Inflammatory macrophage treated with lipopolysaccharide for 1 hour (primary cell): ENCODE data around the gene RPS24.

ENCODE experiments used
- DNase-seq, 2 donors: peaks; one replicate each; pipeline ENCODE4 v3.0.0-alpha.2; 2020 to 2022

RPS24 gene

DNA sequence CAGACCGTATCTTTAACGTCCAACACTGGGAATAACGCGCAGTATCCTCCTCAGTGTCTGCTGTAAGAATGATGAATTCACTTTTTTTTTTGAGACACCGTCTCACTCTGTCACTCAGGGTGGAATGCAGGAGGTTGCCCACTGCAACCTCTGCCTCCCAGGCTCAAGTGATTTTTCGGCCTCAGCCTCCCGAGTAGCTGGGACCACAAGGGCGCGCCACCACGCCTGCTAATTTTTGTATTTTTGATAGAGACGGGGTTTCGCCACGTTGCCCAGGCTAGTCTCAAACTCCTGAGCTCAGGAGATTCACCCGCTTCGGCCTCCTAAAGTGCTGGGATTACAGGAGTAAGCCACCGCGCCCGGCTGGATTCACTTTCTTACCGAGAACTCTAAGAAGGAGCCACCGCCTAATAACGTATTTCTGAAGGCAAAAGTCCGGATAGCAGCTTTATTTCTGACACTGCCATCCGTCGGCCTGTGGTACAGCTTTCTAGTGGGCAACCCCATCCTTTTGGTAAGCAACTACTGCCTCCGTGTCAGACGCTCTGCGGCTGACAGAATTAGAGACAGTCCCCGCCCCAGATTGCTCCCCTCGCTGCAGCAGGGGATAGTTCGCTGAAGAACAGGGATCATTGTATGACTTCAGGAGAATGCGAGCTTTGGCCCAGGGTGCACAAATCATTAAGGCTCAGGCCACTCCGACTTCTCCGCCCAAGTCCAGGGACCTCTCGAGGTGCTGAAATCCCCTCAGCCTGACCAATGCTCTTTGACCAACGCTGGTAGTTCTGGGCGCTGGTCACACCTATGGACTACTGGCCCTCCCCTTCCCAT lies 5.0 kb upstream of the RPS24 start:
- DNase-seq: no peak

DNA sequence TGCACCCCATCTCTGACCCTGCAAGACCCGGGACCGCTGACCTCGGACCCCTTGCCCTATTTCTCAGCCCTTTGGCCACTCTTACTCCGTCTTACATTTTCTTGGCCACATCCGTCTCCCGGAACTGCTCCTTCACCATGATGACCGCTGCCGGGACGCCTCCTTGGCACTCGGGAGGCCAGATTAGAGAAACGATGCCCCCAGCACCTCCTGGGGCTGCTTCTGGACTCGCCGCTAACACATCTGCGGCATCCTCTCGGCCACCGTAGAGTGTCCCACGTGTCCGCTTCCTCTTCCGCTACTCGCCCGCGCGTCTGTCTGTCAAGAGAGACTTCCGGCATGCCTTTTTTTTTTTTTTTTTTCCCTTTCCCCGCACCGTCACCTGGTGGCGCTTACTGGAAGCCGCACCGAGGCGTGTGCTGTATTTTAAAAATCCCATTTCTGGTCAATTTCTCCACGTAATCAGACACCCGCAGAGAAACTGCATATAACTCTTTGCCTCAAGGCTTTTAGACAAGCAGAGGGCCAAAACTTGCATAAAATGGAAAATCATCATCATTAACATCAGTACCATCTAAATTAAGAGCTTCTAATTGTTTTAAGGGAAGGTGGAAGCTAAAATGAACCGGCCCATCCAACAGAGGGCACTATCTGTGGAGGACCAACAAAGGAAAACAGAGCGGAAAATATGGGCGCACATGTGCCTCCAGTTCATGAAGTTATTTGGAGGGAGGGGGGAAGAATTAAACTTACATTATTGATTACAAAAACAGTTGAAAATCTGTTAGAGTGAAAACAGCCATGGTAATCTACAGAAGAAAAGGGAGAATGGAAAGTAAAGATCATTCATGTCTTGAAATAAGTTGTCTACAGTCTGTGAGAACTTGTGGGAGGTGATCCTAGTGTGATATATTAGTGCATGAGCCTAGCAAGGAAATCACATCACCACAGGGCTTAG lies 4.1 kb upstream of the RPS24 start, which contains the start of gene POLR3A:
Gene POLR3A, minus strand, starts transcription at position 247 of the 958 bp plus-strand sequence. Its CDS starts 108 bp downstream, at position 139.
- DNase-seq: peak; percentile 94 to 95

DNA sequence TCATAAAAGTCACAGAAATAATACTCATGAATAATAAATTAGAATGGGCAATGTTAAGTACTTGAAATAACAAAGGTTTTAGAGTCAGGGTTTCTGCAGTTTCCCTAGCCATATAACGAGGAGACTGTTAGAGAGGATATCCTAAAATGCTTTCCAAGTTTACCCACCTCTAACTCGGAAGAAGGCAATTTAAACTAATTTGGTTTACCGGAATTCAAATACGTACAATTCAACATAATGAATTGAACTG lies 351 bp upstream of the RPS24 start:
- no peak for DNase-seq

DNA sequence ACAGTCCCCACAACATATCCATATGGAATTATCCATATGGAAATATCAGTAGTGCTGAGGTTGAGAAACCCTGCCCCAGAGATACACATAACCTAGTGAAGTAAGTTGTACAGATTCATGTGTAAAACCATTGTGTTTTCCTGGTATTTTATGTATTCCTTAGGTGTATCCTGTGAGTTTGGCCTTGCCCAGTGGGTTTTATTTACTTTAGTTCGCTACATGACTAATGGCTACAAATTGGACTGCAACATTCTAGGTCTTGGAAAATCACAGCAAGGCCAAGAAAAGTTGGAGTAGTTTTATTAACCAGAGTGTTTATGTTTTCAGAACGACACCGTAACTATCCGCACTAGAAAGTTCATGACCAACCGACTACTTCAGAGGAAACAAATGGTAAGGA lies 1.4 kb downstream of the RPS24 start:
- DNase-seq: no peak

DNA sequence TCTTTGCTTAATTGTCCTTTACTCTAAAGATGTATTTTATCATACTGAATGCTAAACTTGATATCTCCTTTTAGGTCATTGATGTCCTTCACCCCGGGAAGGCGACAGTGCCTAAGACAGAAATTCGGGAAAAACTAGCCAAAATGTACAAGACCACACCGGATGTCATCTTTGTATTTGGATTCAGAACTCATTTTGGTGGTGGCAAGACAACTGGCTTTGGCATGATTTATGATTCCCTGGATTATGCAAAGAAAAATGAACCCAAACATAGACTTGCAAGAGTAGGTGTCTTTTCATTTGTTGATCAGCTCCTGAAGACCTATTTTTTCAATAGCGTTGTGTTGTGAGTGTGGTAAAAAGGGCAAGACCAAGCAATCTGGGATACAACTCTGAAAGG lies 1.8 kb downstream of the RPS24 start:
- DNase-seq: no peak

DNA sequence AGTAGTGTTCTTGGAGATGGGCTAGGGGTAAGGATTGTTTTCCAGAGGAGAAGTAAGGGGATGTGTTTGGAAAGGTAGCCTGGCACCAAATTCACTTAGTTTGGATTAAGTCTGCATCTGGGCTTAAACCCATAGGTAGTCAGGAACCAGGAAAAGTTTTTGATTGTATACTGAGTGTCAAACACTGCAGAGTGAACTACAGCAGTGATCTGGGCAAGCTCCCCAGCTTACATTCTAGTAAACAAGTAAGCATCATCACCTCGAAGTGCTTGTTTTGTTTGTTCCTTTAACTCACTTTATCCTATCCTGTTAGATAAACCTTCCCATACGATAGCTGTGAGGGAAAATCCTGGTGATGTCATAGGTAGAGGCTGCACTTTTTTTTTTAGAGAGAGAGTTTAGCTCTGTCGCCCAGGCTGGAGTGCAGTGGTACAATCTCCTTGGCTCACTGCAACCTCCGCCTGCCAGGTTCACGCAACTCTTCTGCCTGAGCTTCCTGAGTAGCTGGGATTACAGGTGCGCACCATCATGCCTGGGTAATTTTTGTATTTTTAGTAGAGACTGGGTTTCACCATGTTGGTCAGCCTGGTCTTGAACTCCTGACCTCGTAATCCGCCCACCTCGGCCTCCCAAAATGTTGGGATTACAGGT lies 2.4 kb downstream of the RPS24 start:
- DNase-seq: no peak

DNA sequence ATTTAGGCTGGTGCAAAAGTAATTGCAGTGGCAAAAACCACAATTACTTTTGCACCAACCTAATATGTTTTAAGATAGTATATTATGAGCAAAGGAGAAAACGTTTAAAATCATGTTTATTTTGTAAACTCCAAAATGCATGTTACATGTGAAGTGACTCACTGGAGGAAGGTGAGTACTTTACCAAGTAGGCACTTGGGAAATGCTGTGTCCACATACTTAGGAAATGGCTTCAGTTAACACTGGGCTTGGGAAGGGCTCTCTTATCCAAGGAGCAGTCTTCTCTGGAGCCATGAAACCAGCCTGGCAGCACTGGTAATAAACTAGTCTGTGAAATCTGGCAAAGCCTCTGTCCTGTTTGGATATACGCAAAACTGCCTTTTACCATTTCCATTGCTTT lies 4.4 kb downstream of the RPS24 start:
- DNase-seq: no peak

DNA sequence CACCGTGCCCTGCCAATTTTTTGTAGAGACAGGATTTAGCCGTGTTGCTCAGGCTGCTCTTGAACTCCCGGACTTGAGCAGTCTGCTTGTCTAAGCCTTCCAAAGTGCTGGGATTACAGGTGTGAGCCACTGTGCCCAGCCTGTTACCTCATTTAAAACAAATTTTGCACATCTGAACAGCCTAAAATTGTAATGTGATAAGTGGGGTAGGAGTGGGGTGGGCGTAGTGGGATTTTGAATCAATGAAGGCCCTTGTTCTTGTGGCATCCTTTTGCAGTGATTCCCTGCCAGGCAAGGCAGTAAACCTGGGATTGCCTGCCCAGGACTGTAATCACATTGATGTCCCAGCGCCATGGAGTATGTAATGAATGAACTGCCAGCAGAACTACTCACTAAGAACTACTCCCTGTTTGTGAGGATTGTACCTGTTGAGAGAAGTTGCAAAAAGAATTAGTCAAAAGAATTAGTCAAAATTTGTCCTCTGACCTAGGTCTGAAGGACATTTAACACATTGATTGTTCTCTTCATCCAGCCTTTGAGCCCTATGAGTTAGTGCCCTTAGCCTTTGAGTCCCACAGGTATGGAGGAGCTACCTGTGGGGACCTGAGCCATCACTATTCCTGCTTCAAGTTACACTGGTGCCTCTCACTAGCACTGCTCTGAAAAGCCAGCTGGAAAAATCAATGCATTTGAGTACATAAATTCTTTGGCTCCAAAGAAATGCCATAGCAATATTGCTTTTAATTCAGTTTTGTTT lies 5.3 kb downstream of the RPS24 start:
- DNase-seq: no peak

DNA sequence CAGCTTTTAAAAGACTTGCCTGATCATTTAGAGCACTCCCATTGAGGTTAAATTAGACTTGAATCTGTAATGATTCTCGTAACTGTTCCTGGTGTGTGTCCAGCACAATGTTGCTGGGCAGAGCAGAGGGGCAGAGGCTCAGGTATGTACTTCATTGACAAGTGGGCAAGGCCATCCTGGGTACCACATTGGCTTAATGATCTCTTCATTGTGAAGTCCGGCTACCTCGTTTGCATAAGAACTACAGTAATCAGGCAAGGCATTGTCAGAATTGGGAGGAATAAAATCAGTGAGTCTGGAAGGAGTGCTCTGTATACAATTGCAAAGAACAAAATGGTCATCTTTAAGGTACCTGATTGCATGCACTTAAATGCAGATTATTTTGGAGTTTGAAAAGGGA lies 6.1 kb downstream of the RPS24 start:
- no peak for DNase-seq

DNA sequence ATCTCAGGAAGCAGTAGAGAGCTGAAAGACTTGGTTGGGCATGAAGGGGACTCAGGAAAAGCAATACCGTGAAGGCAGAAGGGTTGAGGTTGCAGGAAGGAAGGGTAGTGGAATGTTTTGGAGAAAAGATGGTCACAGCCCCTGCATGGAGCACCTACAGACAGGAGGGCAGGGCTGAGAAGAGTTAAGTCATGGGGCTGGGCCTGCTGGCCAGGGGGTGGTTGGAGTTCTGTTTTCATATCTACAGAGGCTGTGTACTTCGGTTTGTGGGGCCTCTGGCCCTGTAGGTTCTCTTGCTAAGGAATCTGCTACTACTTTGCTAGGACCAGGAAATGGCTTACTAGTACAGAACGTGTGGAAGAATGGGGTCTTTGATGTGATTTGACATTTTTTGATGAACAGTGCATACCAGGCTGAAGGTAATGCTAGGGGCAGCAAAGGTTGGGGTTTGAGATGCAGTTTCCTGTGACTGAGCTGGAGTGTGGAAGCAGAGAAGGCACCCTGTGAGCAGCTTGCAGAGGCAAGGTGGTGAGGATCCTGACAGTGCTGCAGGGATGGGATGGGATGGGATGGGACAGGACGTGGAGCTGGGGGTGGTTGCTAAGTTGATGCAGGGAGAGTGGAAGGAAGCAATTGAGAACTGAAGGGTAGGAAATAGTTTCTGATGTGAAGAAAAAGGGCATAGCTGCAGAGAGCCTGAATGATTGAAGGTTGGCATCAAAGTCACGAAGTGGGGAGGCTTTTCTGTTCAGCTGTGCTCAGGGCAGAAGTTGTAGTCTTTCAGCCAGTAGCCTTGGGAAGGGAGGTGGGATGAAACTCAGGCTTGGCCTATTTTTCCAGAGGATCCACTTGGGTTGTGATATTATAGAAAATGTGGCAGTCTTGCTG lies 7.8 kb downstream of the RPS24 start:
- DNase-seq: no peak

DNA sequence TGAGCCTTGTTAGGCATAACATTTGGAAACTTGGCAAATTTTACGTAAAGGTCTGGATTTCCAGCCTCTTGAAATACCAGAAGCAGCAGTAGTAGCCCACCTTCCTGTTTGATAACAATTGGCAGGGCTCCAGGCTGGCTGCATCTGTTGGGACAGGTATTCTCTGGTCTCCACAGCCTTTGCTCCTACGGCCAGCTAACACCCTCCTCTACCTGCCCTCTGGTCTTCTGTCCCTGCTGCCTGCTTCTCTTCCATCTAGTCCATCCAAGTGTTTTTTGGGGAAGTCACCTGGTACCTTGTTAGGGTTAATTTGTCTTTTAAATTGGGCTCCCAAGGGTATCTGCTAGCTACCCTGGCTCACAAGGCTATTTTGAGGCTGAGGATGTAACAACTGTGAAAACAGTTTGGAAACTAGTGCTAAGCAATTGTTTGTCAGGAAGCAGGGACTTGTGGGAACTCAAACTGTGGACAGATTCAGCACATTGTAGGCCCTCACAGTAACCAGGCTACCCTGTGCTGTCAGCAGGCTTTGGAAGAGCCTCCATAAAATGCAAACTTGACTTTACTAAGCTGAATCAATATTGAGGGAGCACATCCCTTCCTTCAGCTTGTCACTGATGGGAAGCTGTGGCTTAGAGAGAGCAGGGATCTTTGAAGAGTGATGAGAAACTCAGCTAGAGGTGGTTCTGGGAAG lies 8.5 kb downstream of the RPS24 start:
- no peak for DNase-seq

DNA sequence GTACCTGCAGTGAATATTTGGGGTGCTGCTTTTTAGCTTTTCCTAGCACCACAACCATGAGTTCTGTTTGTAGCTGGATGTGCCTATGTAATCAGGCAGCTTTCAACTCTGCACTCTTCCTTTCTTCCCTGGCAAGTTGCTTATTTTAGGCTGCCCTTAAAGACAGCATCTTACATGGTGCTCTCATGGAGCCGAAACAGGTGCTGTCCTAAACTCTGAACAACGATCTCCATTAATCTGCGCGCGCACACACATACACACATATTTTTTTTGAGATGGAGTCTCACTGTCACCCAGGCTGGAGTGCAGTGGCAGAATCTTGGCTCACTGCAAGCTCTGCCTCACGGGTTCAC lies 9.1 kb downstream of the RPS24 start:
- DNase-seq: no peak

DNA sequence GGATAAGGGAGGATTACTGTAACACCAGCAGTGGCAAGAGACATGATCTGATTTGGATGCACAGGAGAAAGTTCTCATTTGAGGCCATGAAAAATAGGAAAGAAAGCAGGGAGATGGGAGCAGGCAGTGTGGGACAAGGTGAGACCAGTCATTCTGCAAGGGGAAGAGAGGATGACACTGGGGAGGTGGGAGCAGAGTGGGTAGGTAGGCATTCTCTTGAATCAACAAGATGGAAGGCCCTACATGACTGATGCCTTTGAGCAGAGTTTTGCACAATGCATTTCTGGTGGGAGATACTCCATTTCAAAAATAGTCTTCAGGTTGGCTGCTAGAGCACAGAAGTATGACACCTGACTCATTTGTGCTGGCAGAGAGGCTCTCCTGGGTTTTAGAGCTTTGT lies 10.5 kb downstream of the RPS24 start:
- DNase-seq: no peak

DNA sequence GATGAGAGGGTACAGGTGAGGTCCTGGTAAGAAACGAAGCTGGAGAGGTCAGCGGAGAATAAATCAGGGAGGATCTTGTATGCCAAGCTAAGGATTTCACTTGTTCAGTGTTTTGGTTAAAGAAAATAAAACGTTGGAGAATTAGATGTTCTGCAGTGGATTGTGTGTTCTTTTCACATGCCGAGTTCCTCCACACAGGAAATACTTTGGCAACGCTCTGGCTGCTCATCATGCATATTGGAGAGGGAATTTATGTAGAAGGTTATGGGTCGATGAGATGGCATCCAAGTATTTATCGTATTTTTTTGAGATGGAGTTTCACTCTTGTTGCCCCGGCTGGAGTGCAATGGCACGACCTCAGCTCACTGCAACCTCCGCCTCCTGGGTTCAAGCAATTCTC lies 11.0 kb downstream of the RPS24 start:
- DNase-seq: no peak

DNA sequence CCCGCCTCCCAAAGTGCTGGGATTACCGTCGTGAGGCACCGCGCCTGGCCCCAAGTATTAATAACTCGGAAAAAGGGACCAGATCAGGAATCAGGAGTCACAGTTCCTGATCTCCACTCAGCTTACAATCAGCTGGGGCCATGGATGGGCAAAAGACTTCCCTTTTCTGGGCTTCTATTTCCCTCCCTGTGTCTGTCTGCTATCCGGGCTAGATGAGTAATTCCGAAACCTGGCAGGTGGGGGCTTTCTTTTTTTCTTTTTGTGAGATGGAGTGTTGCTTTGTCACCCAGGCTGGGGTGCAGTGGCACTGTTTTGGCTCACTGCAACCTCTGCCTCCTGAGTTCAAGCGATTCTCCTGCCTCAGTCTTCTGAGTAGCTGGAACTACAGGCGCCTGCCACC lies 11.6 kb downstream of the RPS24 start:
- peak in 1 of 2 donors; percentile 7 for DNase-seq

DNA sequence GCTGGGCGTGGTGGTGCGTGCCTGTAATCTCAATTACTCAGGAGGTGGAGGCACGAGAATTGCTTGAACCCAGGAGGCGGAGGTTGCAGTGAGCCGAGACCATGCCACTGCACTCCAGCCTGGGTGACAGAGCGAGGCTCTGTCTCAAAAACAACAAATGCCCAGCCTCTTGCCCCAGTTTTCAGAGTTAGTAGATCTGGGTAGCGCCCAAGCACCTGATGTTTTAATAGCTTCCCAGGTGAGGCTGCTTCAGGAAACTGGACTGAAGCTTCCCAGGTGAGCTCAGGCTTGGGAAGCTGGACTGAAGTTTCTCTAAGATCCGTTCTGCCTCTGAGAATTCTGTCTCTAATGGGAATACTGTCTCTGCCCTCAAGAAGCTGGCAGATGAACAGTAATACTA lies 12.2 kb downstream of the RPS24 start:
- no peak for DNase-seq

DNA sequence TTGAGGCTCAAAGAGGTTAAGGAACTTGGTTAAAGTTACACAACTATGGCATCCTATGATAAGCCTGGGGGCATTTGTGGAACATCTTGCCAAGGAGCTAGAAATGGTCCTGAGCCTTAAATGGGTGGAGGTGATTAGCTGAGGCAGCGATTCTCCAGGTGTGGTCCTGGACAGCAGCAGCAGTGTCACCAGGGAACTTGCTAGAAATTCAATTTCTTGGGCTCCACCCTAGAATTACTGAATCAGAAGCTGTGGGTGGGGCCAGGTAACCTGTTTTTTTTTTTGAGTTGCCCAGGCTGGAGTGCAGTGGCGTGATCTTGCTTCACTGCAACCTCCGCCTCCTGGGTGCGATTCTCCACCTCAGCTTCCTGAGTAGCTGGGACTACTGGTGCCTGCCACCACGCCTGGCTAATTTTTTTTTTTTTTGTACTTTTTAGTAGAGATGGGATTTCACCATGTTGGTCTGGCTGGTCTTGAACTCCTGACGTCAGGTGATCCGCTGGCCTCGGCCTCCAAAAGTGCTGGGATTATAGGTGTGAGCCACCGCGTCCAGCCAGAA lies 13.1 kb downstream of the RPS24 start:
- no peak for DNase-seq

DNA sequence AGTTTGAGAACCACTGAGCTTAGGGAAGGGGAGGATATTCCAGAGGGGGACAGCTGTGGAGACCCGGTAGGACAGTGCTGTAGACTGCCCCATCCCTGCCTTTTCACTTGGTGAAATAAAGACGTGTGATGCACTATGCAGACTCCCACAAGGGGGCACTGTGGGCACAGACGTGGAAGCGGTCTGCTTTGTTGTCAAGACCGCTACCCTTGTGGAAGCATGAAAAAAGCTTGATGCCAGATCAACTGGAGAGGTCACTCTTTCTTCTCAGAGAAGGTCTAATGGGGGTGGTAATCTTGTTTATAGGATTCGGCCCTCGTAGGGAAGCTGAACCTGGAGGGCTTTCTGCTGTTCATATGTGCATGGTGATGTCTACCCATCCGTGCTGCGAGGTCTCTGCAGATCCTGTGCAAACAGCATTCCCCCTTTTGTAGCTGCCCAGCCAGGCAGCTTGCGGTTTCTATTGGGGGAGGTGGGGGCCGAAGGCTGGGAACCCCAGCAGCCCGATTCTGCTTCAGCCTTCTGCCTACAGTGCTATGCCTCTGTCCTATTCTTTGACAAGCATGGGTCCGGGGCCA lies 13.7 kb downstream of the RPS24 start:
- DNase-seq: peak; percentile 54 to 96

DNA sequence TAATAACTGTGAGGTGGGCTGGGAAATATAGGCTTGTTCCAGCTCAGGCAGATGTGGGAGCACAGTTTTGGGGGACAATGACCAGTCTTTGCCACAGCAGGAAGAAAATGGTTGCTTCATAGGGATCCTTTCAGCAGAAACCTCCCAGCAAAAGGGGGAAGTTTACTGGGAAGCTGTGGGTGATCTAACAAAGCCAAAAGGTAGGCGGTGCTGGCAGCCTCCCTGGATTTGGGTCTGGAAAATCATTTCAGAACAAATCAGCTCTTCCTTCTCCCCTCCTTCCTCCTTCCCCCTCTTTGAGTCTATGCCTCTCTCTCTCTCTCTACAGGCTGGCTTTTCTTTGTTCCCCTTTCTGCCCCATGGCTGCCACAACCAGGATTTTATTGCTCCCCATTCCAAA lies 16.2 kb downstream of the RPS24 start:
- peak; percentile 34 to 56 for DNase-seq

DNA sequence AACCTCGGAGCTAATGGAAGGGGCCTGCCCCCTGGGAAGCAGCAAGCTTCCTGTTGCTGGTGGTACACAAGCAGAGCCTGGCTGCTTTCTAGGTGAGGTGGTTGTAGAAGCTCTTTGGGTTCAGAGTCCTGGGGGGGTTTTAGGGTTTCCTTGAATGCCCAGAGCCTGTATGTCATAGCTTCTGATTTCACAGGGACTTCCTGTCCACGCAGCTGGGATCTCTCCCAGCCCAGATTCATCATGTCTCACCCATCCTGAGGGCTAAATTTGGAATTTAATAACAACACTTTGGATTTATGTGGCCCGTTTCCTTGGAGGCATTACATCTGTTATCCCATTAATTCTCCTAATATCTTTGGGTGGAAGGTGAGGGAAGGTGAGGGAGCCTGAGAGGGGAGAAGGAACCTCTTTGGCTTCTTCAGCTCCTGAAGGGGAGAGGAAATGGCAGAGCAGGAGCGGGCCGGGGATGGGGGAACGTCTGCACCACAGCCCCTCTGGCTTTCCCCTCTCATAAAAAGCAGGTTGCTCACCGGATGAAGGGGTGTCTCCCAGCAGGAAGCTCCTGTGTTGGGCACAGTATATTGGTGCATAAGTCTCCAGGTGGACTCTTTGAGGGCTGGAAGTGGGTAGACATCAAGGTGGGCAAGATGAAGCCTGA lies 19.7 kb downstream of the RPS24 start:
- DNase-seq: no peak
